Small intestine (tissue), 16 donors: ENCODE results near the gene ABCG4. TPM values are rescaled to one million over a fixed set of nuclear protein-coding genes. Genes with fewer than 3 reads are reported as not detected.
A peak's percentile ranks its signal among the peaks of the same experiment; 100 is the strongest.
"Not testable (repeated sequence)": the region's sequence is repeated elsewhere in the genome, so short reads cannot be mapped to it uniquely, and the experiment has no call there.

Experiments used
- DNase-seq, 2 donors: peaks; one replicate each; pipeline versions ENCODE4 v3.0.0 to v3.0.0-alpha.2; 2013
- FAIRE-seq: peaks from 2 replicates; lab custom pipeline; 2012; peaks lifted over from hg19 to GRCh38; lab: Jason Lieb, UNC
- H3K27ac ChIP-seq, 3 donors: one replicate each; pipeline ENCODE4 v1.5.1; 2013; ENCODE audit warnings: low read length in 2 of 3, mild to moderate bottlenecking in 2 of 3, control low read depth in 1 of 3, inconsistent platforms in 1 of 3, low read depth in 1 of 3, moderate library complexity in 1 of 3
- H3K27me3 ChIP-seq, 3 donors: one replicate each; pipeline ENCODE4 v1.6.1; 2013; ENCODE audit warnings: low read length in 3 of 3, inconsistent platforms in 1 of 3; ENCODE audit not compliant: control insufficient read depth in 3 of 3, insufficient read depth in 3 of 3
- H3K36me3 ChIP-seq, 3 donors: one replicate each; pipeline ENCODE4 v1.6.1; 2013; ENCODE audit warnings: low read length in 3 of 3, inconsistent platforms in 1 of 3, low read depth in 1 of 3, mild to moderate bottlenecking in 1 of 3, moderate library complexity in 1 of 3; ENCODE audit not compliant: control insufficient read depth in 3 of 3, insufficient read depth in 2 of 3
- H3K4me1 ChIP-seq, 3 donors: one replicate each; pipeline ENCODE4 v1.6.1; 2013; ENCODE audit warnings: low read length in 2 of 3, inconsistent platforms in 1 of 3, low read depth in 1 of 3, mild to moderate bottlenecking in 1 of 3, moderate library complexity in 1 of 3; ENCODE audit not compliant: control insufficient read depth in 3 of 3, insufficient read depth in 2 of 3
- H3K4me3 ChIP-seq, 3 donors: one replicate each; pipeline ENCODE4 v1.5.1; 2013; ENCODE audit warnings: low read length in 3 of 3, control low read depth in 1 of 3, inconsistent platforms in 1 of 3, low read depth in 1 of 3, mild to moderate bottlenecking in 1 of 3, moderate library complexity in 1 of 3
- H3K9me3 ChIP-seq, 2 donors: one replicate each; pipeline ENCODE4 v1.6.1; 2013; ENCODE audit warnings: low read depth in 1 of 2, low read length in 1 of 2; ENCODE audit not compliant: control insufficient read depth in 2 of 2, insufficient read depth in 1 of 2
- WGBS, 3 donors: extraction: QIAGEN DNeasy Blood & Tissue Kit; methylation state at CpG; one replicate each; pipeline ENCODE4 v1.1.7; 2013; 5-methylcytosine and 5-hydroxymethylcytosine counted together
- long read RNA-seq, 10 donors: transcript quantifications; one replicate each; lab custom pipeline, GENCODE V29; 2026
- polyA plus RNA-seq, 4 donors: library from polyadenylated mRNA; stranded (reverse) in 3 of 4; unstranded in 1 of 4; fragments of 200-250 nt in 3 of 4; fragments of 120-200 nt in 1 of 4; gene quantifications; one replicate each; pipeline versions ENCODE4 v1.2.1 to v1.2.3, GENCODE V29; 2013
- donor health status: healthy with polysubstance abuse.
- donor health status: control.
- donor health status: control.
- donor health status: Bipolar disorder and iron deficiency.
- donor health status: healthy.

Gene ABCG4
- under 1 TPM in 3 of 4 donors, not detected in 1; 0.27 to 0.73 (median 0.34) TPM for polyA plus RNA-seq
- long read RNA-seq, donor 1, result 0 reads
- long read RNA-seq, donor 2, result 0 reads
- long read RNA-seq, donor 3, result 0 reads
- long read RNA-seq, donor 4, result 0 reads
- long read RNA-seq, donor 5, result 0 reads
- long read RNA-seq, donor 6, result 0 reads
- long read RNA-seq, donor 7, result 0 reads
- long read RNA-seq, donor 8, result 0 reads
- long read RNA-seq, donor 9, result 0 reads
- long read RNA-seq, donor 10, result 0 reads

DNA sequence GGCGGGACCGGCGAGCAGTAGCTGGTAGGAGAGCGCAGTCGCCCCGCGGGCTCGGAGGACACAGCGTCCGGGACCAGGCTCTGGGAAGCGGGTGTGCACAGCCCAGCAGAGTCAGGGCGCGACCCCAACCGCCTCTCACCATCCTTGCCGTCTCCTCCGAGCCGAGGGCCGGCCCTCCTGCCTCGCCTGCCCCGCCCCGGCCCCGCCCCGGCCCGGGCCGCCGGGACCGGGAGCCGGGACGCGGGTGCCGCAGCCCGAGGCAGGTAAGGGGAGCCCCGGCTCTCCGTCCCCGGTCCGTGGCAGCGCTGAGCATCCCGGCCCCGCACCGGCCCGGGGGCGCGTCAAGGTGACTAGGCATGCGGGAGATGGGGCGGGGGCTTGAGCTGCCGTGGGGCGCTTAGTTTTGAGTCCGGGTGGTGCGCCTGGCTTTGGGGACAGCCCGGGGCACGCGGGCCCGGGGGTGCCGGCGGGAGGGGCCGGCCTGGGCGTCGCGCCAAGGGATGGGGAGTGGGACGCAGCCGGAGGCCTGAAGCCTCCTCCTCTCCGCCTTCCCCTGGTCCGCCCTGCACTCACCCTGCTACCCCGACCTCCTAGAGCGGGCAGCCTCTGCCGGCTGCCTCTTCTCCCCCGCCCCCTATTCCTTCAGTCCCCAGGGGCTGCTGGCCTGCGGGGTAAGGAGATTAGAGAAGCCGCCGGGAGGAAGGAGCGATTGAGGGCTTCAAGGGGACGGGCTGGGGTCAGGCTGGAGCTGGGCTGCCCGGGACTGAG lies at the start of gene ABCG4:
TSS of gene ABCG4 (plus strand) at position 35 of the 768 bp plus-strand sequence. CDS start 914 bp downstream, outside the sequence.
- 0 to 1% (median 1%) methylated on average over 31 to 73 of the region's 73 CpGs for WGBS, 3 donors
- peaks cover 3 to 62% (median 11%) of the 10 kb centered on the region in 3 donors for H3K27me3 ChIP-seq
- no peaks in the 10 kb centered on the region for H3K36me3 ChIP-seq
- FAIRE-seq (no peak), DNase-seq (peak; percentile 20 to 36)
- no peak within 1 kb of the TSS for H3K27ac ChIP-seq
- peak within 1 kb of the TSS; percentile 36 to 47 (median 39) for H3K4me3 ChIP-seq
- H3K9me3 ChIP-seq, result no peaks in the 10 kb centered on the region
- peaks cover 0 to 8% (median 0%) of the 10 kb centered on the region in 3 donors for H3K4me1 ChIP-seq

DNA sequence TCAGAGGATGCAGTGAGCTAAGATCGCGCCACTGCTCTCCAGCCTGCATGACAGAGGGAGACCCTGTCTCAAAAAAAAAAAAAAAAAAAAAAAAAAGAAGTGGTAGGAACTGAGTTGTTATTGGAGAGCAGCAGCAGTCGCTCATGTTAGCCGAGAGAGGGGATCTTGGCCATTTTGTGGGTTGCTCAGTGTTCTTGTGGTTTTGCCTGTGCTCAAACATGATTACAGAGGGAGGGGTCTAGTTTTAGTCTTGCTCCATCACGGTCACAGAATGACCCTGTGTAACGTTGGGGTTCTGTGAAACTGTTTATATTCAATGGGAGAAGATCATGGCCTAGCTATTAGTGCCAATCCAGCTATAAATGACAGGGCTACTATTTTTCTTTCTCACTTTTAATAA lies 49.1 kb upstream of the ABCG4 start:
- Histone ChIP-seq H3K36me3 (peaks cover 0 to 24% (median 2%) of the 10 kb centered on the region in 3 donors), H3K4me1 (peaks cover 2 to 27% (median 8%) of the 10 kb centered on the region in 3 donors), H3K27me3 (no peaks in the 10 kb centered on the region), H3K27ac (no peak overlapping the region), H3K4me3 (no peak overlapping the region), H3K9me3 (no peaks in the 10 kb centered on the region)
- FAIRE-seq (no peak), DNase-seq (no peak)
- WGBS, 3 donors, result 67 to 72% (median 68%) methylated on average over 6 of the region's 6 CpGs

DNA sequence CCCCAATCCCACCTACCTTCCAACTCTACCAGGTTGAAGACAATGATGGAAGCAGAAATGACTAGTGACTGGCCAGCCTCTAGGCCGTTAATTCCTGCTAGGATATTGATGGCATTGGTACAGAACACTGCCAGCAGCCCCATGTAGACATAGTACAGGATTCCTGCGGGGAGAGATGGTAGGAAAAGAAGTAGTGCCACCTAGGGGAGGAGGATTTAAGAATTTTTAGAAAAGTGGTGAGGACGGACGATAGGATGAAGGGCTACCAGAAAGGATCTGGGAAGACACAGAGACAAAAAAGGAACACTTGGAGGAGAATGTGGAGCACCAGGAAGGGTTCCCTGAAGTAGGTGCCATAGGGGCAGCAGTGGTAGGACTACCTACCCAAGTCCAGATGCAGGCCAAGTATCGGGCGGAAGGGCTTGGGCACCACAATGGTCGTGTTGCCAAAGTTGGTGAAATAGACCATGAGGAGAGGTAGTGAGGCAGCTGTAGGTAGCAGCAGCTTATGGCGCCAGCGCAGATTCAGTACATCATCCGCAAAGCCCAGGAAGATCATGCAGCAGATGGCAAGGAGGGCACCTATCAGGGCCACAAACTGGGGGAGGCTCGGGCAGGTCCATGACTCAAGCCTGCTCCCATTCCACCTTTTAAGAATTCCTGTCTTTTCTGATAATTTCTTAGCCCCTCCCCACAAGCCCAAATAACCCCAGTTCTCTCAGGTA lies 48.4 kb upstream of the ABCG4 start:
- H3K27ac ChIP-seq, result no peak overlapping the region
- H3K27me3 ChIP-seq, result no peaks in the 10 kb centered on the region
- peak; percentile 56 to 69 for DNase-seq
- H3K36me3 ChIP-seq, result peaks cover 0 to 24% (median 2%) of the 10 kb centered on the region in 3 donors
- 27 to 43% (median 27%) methylated on average over 11 of the region's 11 CpGs for WGBS, 3 donors
- FAIRE-seq, result no peak
- peaks cover 2 to 27% (median 8%) of the 10 kb centered on the region in 3 donors for H3K4me1 ChIP-seq
- peak overlapping the region in 2 of 3 donors; percentile 85 to 91 for H3K4me3 ChIP-seq
- H3K9me3 ChIP-seq, result no peaks in the 10 kb centered on the region

DNA sequence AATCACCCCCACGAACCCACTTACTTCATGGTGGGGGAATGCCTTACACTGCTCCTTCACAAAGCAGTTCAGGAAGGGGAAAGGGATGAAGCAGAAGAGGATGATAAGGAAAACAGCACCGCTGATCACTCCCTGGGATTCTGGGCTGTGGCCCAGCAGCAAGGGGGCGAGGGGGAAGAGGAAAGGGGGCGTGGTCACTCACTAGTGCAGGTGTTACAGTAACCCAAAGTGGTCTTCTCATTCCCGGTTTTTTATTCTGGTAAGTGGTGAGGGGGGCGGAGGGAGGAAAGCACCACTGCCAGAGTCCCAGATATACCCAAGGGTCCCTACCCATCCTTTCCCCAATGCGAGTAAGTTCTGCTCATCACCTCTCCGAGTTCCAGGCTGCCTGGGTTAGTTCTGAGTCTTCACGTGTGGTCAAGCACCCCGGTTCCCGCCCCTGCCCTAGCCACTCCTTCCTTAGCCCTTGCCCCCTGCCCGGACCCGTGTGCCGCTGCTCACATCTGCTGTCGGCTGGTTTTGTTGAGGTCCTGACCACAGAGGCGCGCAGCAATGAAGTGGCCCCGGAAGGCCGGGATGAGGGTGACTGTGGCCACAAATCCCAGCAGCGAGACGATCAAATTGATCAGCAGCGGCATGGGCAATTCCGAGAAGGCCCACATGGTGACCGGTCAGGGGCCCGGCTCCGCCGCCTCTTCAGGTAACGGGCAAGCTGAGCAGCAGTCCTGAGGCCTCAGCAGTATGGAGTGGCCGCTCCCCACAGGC lies 47.7 kb upstream of the ABCG4 start:
- peak overlapping the region; percentile 58 to 91 (median 85) for H3K4me3 ChIP-seq
- H3K27ac ChIP-seq, result peak overlapping the region; percentile 91 to 99 (median 95)
- WGBS, 3 donors, result 0 to 2% (median 1%) methylated on average over 29 of the region's 29 CpGs
- peaks cover 0 to 23% (median 2%) of the 10 kb centered on the region in 3 donors for H3K36me3 ChIP-seq
- FAIRE-seq (no peak), DNase-seq (no peak)
- H3K9me3 ChIP-seq, result no peaks in the 10 kb centered on the region
- no peaks in the 10 kb centered on the region for H3K27me3 ChIP-seq
- peaks cover 2 to 25% (median 9%) of the 10 kb centered on the region in 3 donors for H3K4me1 ChIP-seq

DNA sequence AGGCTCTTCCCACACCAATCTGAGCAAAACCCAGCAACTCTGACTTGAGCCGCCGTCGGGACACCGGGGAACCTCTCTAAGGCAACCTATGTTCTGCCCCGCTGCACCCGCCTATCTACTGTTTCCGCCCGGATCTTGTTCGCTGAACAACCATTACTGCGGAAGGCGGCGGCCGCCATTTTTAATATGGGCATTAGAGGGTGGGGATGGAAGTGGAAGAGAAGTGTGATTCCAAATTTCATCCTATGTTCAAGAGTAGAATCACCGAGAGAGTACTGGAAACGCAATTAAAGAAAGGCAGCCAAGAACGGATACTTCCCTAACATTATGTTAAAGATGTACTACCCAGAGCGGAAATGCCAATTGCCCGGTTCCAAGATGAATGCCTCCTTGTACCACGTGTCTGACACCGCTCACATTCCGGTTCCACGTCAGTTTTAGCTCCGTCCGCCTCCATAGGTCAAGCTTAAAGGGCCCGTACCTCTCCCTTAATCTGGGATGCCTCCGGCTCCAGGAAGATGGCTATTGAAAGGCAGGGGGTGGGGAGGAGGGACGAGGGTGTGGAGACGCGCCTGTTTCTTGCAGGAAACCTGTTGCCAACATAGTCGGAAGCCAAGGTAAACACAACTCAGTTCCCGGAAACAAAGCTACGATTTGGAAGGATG lies 47.0 kb upstream of the ABCG4 start, which contains the start of gene DPAGT1:
TSS of gene DPAGT1 (minus strand) at position 95 of the 665 bp plus-strand sequence. CDS start 198 bp downstream, outside the sequence.
- peaks cover 0 to 16% (median 2%) of the 10 kb centered on the region in 3 donors for H3K36me3 ChIP-seq
- H3K4me3 ChIP-seq, result peak within 1 kb of the TSS; percentile 58 to 91 (median 85)
- H3K27ac ChIP-seq, result peak within 1 kb of the TSS; percentile 91 to 99 (median 95)
- no peaks in the 10 kb centered on the region for H3K27me3 ChIP-seq
- FAIRE-seq, result no peak
- 0% methylated on average over 32 of the region's 32 CpGs for WGBS, 3 donors
- peaks cover 7 to 32% (median 12%) of the 10 kb centered on the region in 3 donors for H3K4me1 ChIP-seq
- no peaks in the 10 kb centered on the region for H3K9me3 ChIP-seq
- DNase-seq, result peak; percentile 96 to 97

DNA sequence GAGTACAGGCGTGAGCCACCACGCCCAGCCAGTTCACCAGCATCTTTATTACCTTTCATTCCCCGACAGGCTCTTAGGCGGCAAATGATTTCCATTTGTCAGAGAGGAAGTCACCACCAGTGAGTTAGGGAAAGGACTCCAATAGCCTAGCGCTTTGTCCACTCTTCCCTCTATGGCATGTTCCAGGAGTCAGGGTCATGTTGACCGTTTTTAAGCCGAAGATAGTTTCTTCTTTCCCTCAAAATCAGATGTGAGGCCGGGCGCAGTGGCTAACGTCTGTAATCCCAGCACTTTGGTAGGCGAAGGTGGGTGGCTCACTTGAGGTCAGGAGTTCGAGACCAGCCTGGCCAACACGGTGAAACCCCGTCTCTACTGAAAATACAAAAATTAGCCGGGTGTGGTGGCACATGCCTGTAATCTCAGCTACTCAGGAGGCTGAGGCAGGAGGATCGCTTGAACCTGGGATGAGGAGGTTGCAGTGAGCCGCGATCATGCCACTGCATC lies 45.6 kb upstream of the ABCG4 start:
- FAIRE-seq, H3K9me3 ChIP-seq, H3K27me3 ChIP-seq, DNase-seq, H3K36me3 ChIP-seq: not testable (repeated sequence)
- peaks cover 7 to 34% (median 12%) of the 10 kb centered on the region in 3 donors for H3K4me1 ChIP-seq
- peak overlapping the region in 1 of 3 donors; percentile 91 for H3K4me3 ChIP-seq
- WGBS, 3 donors, result 69 to 82% (median 76%) methylated on average over 18 of the region's 18 CpGs
- peak overlapping the region; percentile 46 to 99 (median 95) for H3K27ac ChIP-seq

DNA sequence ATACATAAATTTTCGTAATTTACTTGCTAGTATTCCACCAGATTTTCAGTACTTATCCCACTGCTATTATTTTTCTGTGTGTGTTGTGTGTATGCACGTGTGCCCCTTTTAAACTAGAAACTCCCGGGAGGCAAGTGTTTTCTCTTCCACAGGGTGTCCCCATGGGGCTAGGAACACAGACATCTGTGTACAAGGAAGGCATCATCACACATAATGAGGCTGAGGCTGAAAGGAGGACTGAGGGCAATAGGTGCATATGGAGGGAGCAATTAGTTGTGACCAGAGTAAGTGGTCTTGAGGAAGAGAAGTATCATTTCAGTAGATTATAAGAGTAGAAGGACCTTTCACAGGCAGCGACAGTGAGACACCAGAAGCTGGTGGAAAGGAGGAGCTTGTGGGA lies 45.1 kb upstream of the ABCG4 start:
- peak overlapping the region in 1 of 3 donors; percentile 14 for H3K27ac ChIP-seq
- 55 to 60% (median 56%) methylated on average over 4 of the region's 4 CpGs for WGBS, 3 donors

More for the DNA sequence above, 45.1 kb upstream of the ABCG4 start:
- no peak for FAIRE-seq
- no peak for DNase-seq
- H3K36me3 ChIP-seq, result peaks cover 0 to 3% (median 0%) of the 10 kb centered on the region in 3 donors
- H3K27me3 ChIP-seq, result no peaks in the 10 kb centered on the region
- H3K4me1 ChIP-seq, result peaks cover 7 to 40% (median 14%) of the 10 kb centered on the region in 3 donors
- H3K9me3 ChIP-seq, result no peaks in the 10 kb centered on the region
- no peak overlapping the region for H3K4me3 ChIP-seq
